MM.1S (cell line): ENCODE measurements around the gene RPTOR.

ENCODE experiments used
- CTCF ChIP-seq: fragments of 300-600 bp; sonication (generic); IDR thresholded peaks from 2 replicates; pipeline ENCODE4 v1.5.1; 2016; ENCODE audit warnings: antibody characterized with exemption, low read length, mixed read lengths
- EZH2 ChIP-seq: fragments of 300-600 bp; sonication (generic); optimal IDR thresholded peaks from 2 replicates; pipeline ENCODE3; 2017; ENCODE audit warnings: low read depth, mild to moderate bottlenecking, antibody characterized with exemption, low read length, mixed read lengths

- TF ChIP-seq CTCF, result no peak
- TF ChIP-seq EZH2, result no peak
These were observed 319.0 kb downstream of the RPTOR start for GRCh38 chr17:80863626-80864025.
